PC-9 (cell line): Measurements from ENCODE around the gene SCN1B.

Source experiments
- EZH2 ChIP-seq: fragments of 200-600 bp; sonication (generic); IDR thresholded peaks from 2 replicates; pipeline ENCODE4 v1.8.0; 2017; ENCODE audit warnings: antibody characterized with exemption, low read depth
- TF ChIP-seq, protein P1 (sequence below): fragments of 200-600 bp; sonication (generic); conservative IDR thresholded peaks from 2 replicates; pipeline ENCODE4 v1.6.1; 2017; ENCODE audit warnings: mixed run types, antibody characterized with exemption, mild to moderate bottlenecking, moderate library complexity

DNA sequence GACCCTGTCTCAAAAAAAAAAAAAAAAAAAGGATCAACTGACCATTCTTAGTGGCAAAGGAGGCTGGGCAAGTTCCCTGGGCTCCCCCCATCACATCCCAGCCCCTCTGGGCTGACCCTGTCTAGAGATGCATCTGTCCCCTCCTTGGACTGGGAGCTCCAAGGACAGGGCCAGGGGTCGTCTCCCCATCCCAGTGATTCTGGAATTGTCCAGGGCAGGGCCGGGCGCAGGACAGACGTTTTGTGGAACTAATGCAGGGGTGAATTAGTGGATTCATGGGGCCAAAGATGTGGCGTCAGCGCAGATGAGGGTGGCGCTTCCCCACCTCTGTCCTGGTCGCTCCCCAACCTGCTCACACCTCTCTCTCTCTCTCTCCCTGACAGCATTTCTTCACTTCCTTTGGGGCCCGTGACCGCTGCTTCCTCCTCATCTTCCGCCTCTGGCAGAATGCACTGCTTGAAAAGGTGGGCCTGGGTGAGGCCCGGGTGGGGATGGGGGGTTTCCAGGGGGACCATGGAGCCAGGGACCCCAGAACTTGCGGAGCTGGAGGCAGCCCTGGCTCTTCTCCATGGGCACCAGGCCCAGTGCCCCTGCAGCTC, 19.1 kb upstream of the SCN1B start:
- TF ChIP-seq, protein P1, sequence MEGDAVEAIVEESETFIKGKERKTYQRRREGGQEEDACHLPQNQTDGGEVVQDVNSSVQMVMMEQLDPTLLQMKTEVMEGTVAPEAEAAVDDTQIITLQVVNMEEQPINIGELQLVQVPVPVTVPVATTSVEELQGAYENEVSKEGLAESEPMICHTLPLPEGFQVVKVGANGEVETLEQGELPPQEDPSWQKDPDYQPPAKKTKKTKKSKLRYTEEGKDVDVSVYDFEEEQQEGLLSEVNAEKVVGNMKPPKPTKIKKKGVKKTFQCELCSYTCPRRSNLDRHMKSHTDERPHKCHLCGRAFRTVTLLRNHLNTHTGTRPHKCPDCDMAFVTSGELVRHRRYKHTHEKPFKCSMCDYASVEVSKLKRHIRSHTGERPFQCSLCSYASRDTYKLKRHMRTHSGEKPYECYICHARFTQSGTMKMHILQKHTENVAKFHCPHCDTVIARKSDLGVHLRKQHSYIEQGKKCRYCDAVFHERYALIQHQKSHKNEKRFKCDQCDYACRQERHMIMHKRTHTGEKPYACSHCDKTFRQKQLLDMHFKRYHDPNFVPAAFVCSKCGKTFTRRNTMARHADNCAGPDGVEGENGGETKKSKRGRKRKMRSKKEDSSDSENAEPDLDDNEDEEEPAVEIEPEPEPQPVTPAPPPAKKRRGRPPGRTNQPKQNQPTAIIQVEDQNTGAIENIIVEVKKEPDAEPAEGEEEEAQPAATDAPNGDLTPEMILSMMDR = no peak
- TF ChIP-seq EZH2 = no peak
